SK-N-SH (cell line): ENCODE data around the gene SMYD3. TPM values are rescaled to one million over a fixed set of nuclear protein-coding genes. Genes with fewer than 3 reads are reported as not detected.

Experiments
- CTCF ChIA-PET: fragments of 300-600, 350-600 bp; formaldehyde crosslinking; extraction: SDS; loops from one replicate; lab custom pipeline; 2021; lab: Yijun Ruan, JAX
- POLR2A ChIA-PET: fragments of 350-600 bp; sonication (Branson Sonifier 250); formaldehyde crosslinking; extraction: SDS; loops from one replicate; lab custom pipeline; 2020; ENCODE audit warnings: antibody characterized with exemption, inconsistent platforms; lab: Yijun Ruan, JAX
- DNase-seq: peaks from one replicate; pipeline ENCODE4 v3.0.0; 2012
- H2AFZ ChIP-seq: fragments of 200-600 bp; sonication (generic); 2 replicates; pipeline ENCODE4 v1.8.1; 2016; ENCODE audit warnings: antibody characterized with exemption, mild to moderate bottlenecking, low read depth
- H3F3A ChIP-seq: fragments of 200-600 bp; sonication (generic); replicated peaks from 2 replicates; pipeline ENCODE3; 2016; ENCODE audit warnings: antibody characterized with exemption, mild to moderate bottlenecking; ENCODE audit not compliant: insufficient read depth
- H3K27ac ChIP-seq, 2 experiments: fragments of 200-500 bp in 1 of 2; fragments of 200-600 bp in 1 of 2; sonication (Bioruptor generic) in 1 of 2; sonication (generic), shearing (Covaris generic) in 1 of 2; 2 replicates each; pipeline versions ENCODE4 v1.5.1 to v1.6.1; 2014 to 2016; ENCODE audit warnings: low read depth in 2 of 2, inconsistent platforms in 1 of 2, low read length in 1 of 2, mild to moderate bottlenecking in 1 of 2, mixed read lengths in 1 of 2
- H3K27me3 ChIP-seq: fragments of 200-600 bp; sonication (generic), shearing (Covaris generic); 2 replicates; pipeline ENCODE4 v1.6.1; 2016; ENCODE audit warnings: mixed run types; ENCODE audit not compliant: insufficient read depth
- H3K36me3 ChIP-seq, 2 experiments: fragments of 200-500 bp in 1 of 2; fragments of 200-600 bp in 1 of 2; sonication (Bioruptor generic) in 1 of 2; sonication (generic) in 1 of 2; replicated peaks in 1 of 2; 2 replicates each; pipeline versions ENCODE3 to v1.5.1; 2014 to 2016; ENCODE audit warnings: low read length in 1 of 2, mild to moderate bottlenecking in 1 of 2; ENCODE audit not compliant: insufficient read depth in 2 of 2, control insufficient read depth in 1 of 2
- H3K4me1 ChIP-seq, 2 experiments: fragments of 200-500 bp in 1 of 2; fragments of 200-600 bp in 1 of 2; sonication (Bioruptor generic) in 1 of 2; sonication (generic), shearing (Covaris generic) in 1 of 2; 2 replicates each; pipeline versions ENCODE4 v1.5.1 to v1.6.1; 2014 to 2016; ENCODE audit warnings: low read depth in 1 of 2, low read length in 1 of 2, mixed run types in 1 of 2; ENCODE audit not compliant: insufficient read depth in 2 of 2, control insufficient read depth in 1 of 2
- H3K4me2 ChIP-seq: fragments of 200-600 bp; sonication (generic), shearing (Covaris generic); 2 replicates; pipeline ENCODE4 v1.6.1; 2017; ENCODE audit warnings: mixed run types
- H3K4me3 ChIP-seq, 2 experiments: fragments of 200-500 bp in 1 of 2; fragments of 200-600 bp in 1 of 2; sonication (Bioruptor generic) in 1 of 2; sonication (generic), shearing (Covaris generic) in 1 of 2; 2 replicates each; pipeline versions ENCODE4 v1.5.1 to v1.8.1; 2014 to 2016; ENCODE audit warnings: low read depth in 2 of 2, inconsistent platforms in 1 of 2, low read length in 1 of 2, mild to moderate bottlenecking in 1 of 2, mixed read lengths in 1 of 2, moderate library complexity in 1 of 2
- H3K79me2 ChIP-seq: fragments of 200-600 bp; sonication (generic); 2 replicates; pipeline ENCODE4 v1.8.1; 2017; ENCODE audit warnings: mild to moderate bottlenecking; ENCODE audit not compliant: insufficient read depth
- H3K9ac ChIP-seq: fragments of 200-600 bp; sonication (generic); 2 replicates; pipeline ENCODE4 v1.6.1; 2017; ENCODE audit warnings: mixed run types
- H3K9me2 ChIP-seq: fragments of 200-600 bp; sonication (generic); 2 replicates; pipeline ENCODE4 v1.6.1; 2017; ENCODE audit warnings: mixed run types
- H3K9me3 ChIP-seq: fragments of 200-600 bp; sonication (generic); 2 replicates; pipeline ENCODE4 v1.6.1; 2017; ENCODE audit warnings: mixed run types, mild to moderate bottlenecking, moderate library complexity
- H4K20me1 ChIP-seq: fragments of 200-600 bp; sonication (generic); 2 replicates; pipeline ENCODE4 v1.6.1; 2017; ENCODE audit warnings: mild to moderate bottlenecking, mixed run types; ENCODE audit not compliant: insufficient read depth
- CTCF ChIP-seq: fragments of 200-600 bp; sonication (generic); IDR thresholded peaks from 2 replicates; pipeline ENCODE4 v1.6.1; 2017; ENCODE audit warnings: antibody characterized with exemption, mild to moderate bottlenecking, moderate library complexity
- EZH2phosphoT487 ChIP-seq: fragments of 200-600 bp; sonication (generic); IDR thresholded peaks from 2 replicates; pipeline ENCODE4 v1.6.1; 2017; ENCODE audit warnings: low read depth, mixed run types, mild to moderate bottlenecking, antibody characterized with exemption, moderate library complexity, borderline replicate concordance
- FOSL2 ChIP-seq: IDR thresholded peaks from 2 replicates; pipeline ENCODE4 v1.4.0; 2012; ENCODE audit warnings: low read depth, mild to moderate bottlenecking, moderate library complexity, borderline replicate concordance
- GATA2 ChIP-seq: sonication (generic); formaldehyde crosslinking; IDR thresholded peaks from 2 replicates; pipeline ENCODE4 v1.5.0; 2020; ENCODE audit warnings: mild to moderate bottlenecking, missing genetic modification reagents
- POLR2AphosphoS5 ChIP-seq: IDR thresholded peaks from 2 replicates; pipeline ENCODE4 v1.6.1; 2012; ENCODE audit warnings: low read depth, low read length
- RAD21 ChIP-seq: IDR thresholded peaks from 2 replicates; pipeline ENCODE4 v1.6.1; 2012; ENCODE audit warnings: mild to moderate bottlenecking, low read length
- RCOR1 ChIP-seq: fragments of 150-350 bp; IDR thresholded peaks from 2 replicates; pipeline ENCODE4 v1.6.1; 2017; ENCODE audit warnings: antibody characterized with exemption, low read length
- REST ChIP-seq: IDR thresholded peaks from 2 replicates; pipeline ENCODE4 v1.6.1; 2012; ENCODE audit warnings: mild to moderate bottlenecking, low read depth, low read length, moderate library complexity
- RFX5 ChIP-seq: IDR thresholded peaks from 2 replicates; pipeline ENCODE4 v1.6.1; 2012; ENCODE audit warnings: mild to moderate bottlenecking, improper control_type of control experiment, low read length
- RXRA ChIP-seq: IDR thresholded peaks from 2 replicates; pipeline ENCODE4 v1.4.0; 2012; ENCODE audit warnings: low read depth, mild to moderate bottlenecking, borderline replicate concordance
- SIN3A ChIP-seq: IDR thresholded peaks from 2 replicates; pipeline ENCODE4 v1.6.1; 2012; ENCODE audit warnings: low read depth, mild to moderate bottlenecking, low read length, moderate library complexity, borderline replicate concordance
- SMC3 ChIP-seq: IDR thresholded peaks from 2 replicates; pipeline ENCODE4 v1.6.1; 2012; ENCODE audit warnings: low read depth, low read length, improper control_type of control experiment
- TEAD4 ChIP-seq: IDR thresholded peaks from 2 replicates; pipeline ENCODE4 v1.4.0; 2012; ENCODE audit warnings: mild to moderate bottlenecking, borderline replicate concordance; ENCODE audit not compliant: insufficient read depth
- USF2 ChIP-seq: fragments of 150-350 bp; IDR thresholded peaks from 2 replicates; pipeline ENCODE4 v1.6.1; 2017; ENCODE audit warnings: antibody characterized with exemption, low read length, low read depth, borderline replicate concordance
- ZBTB33 ChIP-seq: IDR thresholded peaks from 2 replicates; pipeline ENCODE4 v1.4.0; 2012; ENCODE audit warnings: low read depth, borderline replicate concordance
- WGBS: methylation state at CpG from one replicate; pipeline ENCODE4 v1.1.6; 2017; ENCODE audit warnings: low lambda C conversion rate; 5-methylcytosine and 5-hydroxymethylcytosine counted together
- polyA plus RNA-seq, 3 experiments: library from polyadenylated mRNA; depleted of rRNA; stranded (reverse); fragments of >200 nt; gene quantifications; 2 replicates each; pipeline ENCODE4 v1.2.3, GENCODE V29; 2012

SMYD3 gene
- polyA plus RNA-seq, 1 of the 3 experiments (the other 2 are of a cell fraction) = 31.4 TPM

GRCh38 chr1:246208105-246208504 lies 299.0 kb downstream of the SMYD3 start:
- Histone ChIP-seq H3K79me2 (no peaks in the 10 kb centered on the region), H3K4me2 (no peak overlapping the region), H3K27ac (no peak overlapping the region), H3K9ac (no peak overlapping the region), H3K4me1 (peaks cover 0 to 2% of the 10 kb centered on the region in 2 experiments; a peak in 2 of 4 replicates), H4K20me1 (no peaks in the 10 kb centered on the region), H2AFZ (no peak overlapping the region), H3K27me3 (no peaks in the 10 kb centered on the region), H3K36me3 (no peaks in the 10 kb centered on the region), H3K4me3 (no peak overlapping the region), H3K9me3 (no peaks in the 10 kb centered on the region), H3F3A (no peaks in the 10 kb centered on the region), H3K9me2 (no peaks in the 10 kb centered on the region)
- ChIA-PET CTCF (interaction anchor here (1.0 kb wide), 1 partner anchor 38 kb away, joined by 3 read pairs; no protein-coding TSS in a partner anchor), POLR2A (no interaction called here)
- no peak for DNase-seq
- no peak for TF ChIP-seq RXRA
- TF ChIP-seq POLR2AphosphoS5 = no peak
- no peak for TF ChIP-seq EZH2phosphoT487
- no peak for TF ChIP-seq SIN3A
- no peak for TF ChIP-seq REST
- TF ChIP-seq ZBTB33 = no peak
- TF ChIP-seq GATA2 = no peak
- no peak for TF ChIP-seq TEAD4
- TF ChIP-seq RFX5 = no peak
- no peak for TF ChIP-seq RAD21
- no peak for TF ChIP-seq RCOR1
- TF ChIP-seq SMC3 = no peak
- no peak for TF ChIP-seq CTCF
- no peak for TF ChIP-seq USF2
- TF ChIP-seq FOSL2 = no peak
- 91% methylated on average over 2 of the region's 2 CpGs for WGBS
